Measurements from ENCODE around the gene AFF1.
A peak's percentile ranks its signal among the peaks of the same experiment; 100 is the strongest.

Gene AFF1

DNA sequence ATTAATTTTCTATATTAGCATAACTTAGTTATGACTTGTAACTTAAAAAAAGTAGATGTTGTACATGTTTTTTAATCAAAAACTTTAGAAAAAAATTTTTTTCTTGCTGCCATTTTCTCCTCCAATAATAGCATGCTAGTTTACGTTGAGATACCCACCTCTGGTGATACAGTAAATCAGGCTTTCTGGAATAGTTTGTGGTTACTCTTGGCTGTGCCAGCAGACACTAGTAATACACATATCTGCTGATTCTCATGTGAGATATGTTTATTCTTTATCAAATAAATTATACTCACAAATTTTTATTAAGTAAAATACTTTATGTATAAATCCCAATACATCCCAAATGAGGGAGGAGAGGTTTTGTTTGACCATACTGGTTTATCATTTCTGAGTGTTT is 168.3 kb downstream of the AFF1 start:
- no peak overlapping the region for H3K4me3 ChIP-seq (ENCODE audit: low read depth, low read length)

DNA sequence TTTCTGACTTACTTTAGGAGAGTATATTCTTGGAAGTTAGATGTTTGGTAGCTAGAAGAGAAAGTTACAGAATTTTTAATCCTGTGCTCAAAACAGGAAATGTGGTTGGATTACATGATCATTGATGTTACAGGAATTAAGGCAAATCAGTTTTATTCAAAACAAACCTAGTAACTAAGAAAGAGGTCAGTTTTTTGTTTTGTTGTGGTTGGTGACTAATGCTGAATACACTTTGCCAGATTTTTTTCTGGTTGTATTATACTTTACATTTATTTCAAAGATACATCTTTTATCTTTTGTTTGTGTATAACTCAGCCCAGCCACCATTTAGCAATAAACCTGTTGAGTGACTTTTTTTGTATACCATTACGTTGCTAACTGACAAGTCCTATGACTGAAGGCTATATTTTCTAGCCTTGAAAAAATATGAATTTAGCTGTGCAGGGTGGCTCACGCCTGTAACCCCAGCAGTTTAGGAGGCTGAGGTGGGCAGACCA is 168.9 kb downstream of the AFF1 start:
- DNase-seq (ENCODE audit: low read depth), result peak; percentile 88
- TF ChIP-seq, protein P1, sequence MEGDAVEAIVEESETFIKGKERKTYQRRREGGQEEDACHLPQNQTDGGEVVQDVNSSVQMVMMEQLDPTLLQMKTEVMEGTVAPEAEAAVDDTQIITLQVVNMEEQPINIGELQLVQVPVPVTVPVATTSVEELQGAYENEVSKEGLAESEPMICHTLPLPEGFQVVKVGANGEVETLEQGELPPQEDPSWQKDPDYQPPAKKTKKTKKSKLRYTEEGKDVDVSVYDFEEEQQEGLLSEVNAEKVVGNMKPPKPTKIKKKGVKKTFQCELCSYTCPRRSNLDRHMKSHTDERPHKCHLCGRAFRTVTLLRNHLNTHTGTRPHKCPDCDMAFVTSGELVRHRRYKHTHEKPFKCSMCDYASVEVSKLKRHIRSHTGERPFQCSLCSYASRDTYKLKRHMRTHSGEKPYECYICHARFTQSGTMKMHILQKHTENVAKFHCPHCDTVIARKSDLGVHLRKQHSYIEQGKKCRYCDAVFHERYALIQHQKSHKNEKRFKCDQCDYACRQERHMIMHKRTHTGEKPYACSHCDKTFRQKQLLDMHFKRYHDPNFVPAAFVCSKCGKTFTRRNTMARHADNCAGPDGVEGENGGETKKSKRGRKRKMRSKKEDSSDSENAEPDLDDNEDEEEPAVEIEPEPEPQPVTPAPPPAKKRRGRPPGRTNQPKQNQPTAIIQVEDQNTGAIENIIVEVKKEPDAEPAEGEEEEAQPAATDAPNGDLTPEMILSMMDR (conservative IDR thresholded peaks at IDR 0.05; ENCODE audit: low read depth, low read length), result no peak
- no peak overlapping the region for H3K4me3 ChIP-seq (ENCODE audit: low read depth, low read length)

More for the DNA sequence above, 168.3 kb downstream of the AFF1 start:
- TF ChIP-seq, protein P1 (conservative IDR thresholded peaks at IDR 0.05; ENCODE audit: low read depth, low read length), result no peak
- peak; percentile 38 for DNase-seq (ENCODE audit: low read depth)

DNA sequence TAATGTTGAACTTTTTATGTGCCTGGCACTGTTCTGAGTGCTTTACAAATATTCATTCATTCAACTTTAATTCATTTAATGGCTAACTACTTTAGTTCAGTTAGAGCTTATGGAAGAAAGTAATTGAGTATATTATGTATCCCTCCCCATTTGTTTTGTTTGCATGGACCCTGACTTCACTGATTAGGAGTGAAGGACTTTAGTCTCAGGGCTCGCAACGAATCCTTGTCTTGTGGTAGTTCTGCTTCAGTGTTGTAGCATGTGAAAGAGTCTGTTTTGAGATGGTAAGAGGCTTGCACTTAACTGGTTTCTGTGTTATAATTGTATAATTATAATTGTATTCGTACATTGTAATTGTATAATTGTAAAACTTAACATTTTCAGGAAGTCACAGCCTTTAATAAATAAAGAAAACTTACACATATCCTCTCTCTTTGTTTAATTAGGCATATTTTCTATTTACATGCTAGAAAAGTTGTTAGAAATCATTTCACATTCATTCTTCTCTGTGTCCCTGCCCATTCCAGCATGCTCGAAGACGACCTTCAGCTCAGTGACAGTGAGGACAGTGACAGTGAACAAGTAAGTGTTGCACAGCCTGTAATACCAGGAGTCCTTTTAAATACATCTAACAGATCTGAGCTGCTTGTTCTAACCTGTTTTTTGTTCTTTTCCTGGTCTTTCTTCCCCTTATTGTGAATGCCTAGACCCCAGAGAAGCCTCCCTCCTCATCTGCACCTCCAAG is 170.5 kb downstream of the AFF1 start:
- H3K4me3 ChIP-seq (ENCODE audit: low read depth, low read length), result no peak overlapping the region
- TF ChIP-seq, protein P1 (conservative IDR thresholded peaks at IDR 0.05; ENCODE audit: low read depth, low read length), result no peak
- DNase-seq (ENCODE audit: low read depth), result no peak

DNA sequence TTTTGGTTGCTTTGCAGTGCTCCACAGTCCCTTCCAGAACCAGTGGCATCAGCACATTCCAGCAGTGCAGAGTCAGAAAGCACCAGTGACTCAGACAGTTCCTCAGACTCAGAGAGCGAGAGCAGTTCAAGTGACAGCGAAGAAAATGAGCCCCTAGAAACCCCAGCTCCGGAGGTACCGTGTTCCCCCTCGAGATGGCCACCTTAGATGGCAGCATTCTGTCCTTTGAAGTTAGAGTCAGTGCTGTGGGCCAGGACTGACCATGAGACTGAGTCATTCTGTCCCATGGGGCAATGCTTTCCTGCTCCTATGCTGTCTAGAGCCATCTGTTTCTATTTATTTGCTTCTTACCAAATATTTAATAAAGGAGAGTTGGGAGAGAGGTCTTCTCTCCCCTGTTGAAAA is 173.3 kb downstream of the AFF1 start:
- TF ChIP-seq, protein P1 (conservative IDR thresholded peaks at IDR 0.05; ENCODE audit: low read depth, low read length), result no peak
- no peak overlapping the region for H3K4me3 ChIP-seq (ENCODE audit: low read depth, low read length)
- peak; percentile 88 for DNase-seq (ENCODE audit: low read depth)

DNA sequence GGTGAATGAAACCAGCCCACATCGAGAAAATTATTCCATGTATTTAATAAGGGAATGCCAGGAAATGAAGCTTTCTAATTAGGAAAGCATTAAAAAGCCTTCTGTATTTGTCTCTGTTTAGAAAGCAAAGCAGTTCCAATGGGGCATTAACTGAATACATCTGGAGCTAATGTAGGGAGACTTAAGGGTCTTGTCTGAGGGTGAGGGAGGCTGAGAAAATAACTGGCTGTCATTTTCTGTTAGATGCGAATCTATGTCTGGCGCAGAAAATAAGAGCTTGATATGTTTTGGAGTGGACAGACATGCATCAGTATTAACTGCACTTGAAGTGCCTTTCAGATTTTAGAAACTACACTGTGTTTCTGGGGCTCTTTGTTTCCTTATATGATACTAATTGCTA is 174.3 kb downstream of the AFF1 start:
- H3K4me3 ChIP-seq (ENCODE audit: low read depth, low read length), result no peak overlapping the region
- TF ChIP-seq, protein P1 (conservative IDR thresholded peaks at IDR 0.05; ENCODE audit: low read depth, low read length), result no peak
- DNase-seq (ENCODE audit: low read depth), result no peak

DNA sequence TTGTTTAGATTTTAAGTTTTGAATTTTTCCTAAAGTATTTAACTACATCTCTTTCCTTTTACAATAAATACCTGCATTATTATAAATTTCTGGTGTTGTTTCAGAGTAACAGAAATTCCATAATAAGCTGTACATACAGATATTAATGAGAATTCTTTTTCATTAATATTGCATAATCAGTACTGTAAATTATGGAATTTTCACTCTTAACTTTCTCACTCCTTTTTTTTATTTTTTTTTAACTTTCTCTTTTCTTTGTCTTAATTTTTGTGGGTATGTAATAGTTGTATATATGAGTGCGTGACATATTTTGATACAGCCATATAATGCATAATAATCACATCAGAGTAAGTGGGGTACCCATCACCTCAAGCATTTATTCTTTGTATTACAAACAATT is 175.1 kb downstream of the AFF1 start:
- H3K4me3 ChIP-seq (ENCODE audit: low read depth, low read length), result no peak overlapping the region
- TF ChIP-seq, protein P1 (conservative IDR thresholded peaks at IDR 0.05; ENCODE audit: low read depth, low read length), result no peak
- no peak for DNase-seq (ENCODE audit: low read depth)

DNA sequence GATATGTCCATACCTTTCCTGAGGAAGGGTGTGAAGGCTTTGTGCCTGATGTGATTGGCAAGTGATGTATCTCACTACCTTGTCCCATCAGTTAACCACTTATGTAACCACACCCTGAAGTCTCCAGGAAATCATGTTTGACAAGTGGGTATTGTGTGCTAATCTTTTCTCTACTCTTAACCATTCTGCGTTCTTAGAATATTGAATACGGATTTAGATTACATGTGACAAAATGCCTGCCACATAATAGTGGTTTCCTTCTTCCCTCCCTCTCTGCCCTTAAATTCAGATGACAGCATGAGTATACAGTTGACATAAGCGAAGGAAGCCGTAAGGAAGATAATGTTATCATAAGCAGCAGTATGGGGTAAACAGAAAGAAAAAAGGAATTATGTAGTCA is 177.3 kb downstream of the AFF1 start:
- DNase-seq (ENCODE audit: low read depth), result peak; percentile 43
- H3K4me3 ChIP-seq (ENCODE audit: low read depth, low read length), result no peak overlapping the region
- TF ChIP-seq, protein P1 (conservative IDR thresholded peaks at IDR 0.05; ENCODE audit: low read depth, low read length), result no peak
